ENCODE results near the gene CFAP410. TPM values are rescaled to one million over a fixed set of nuclear protein-coding genes. Genes with fewer than 3 reads are reported as not detected.

The CFAP410 gene
- total RNA-seq, 1 donor from 2014 or later: 14.2 TPM

DNA sequence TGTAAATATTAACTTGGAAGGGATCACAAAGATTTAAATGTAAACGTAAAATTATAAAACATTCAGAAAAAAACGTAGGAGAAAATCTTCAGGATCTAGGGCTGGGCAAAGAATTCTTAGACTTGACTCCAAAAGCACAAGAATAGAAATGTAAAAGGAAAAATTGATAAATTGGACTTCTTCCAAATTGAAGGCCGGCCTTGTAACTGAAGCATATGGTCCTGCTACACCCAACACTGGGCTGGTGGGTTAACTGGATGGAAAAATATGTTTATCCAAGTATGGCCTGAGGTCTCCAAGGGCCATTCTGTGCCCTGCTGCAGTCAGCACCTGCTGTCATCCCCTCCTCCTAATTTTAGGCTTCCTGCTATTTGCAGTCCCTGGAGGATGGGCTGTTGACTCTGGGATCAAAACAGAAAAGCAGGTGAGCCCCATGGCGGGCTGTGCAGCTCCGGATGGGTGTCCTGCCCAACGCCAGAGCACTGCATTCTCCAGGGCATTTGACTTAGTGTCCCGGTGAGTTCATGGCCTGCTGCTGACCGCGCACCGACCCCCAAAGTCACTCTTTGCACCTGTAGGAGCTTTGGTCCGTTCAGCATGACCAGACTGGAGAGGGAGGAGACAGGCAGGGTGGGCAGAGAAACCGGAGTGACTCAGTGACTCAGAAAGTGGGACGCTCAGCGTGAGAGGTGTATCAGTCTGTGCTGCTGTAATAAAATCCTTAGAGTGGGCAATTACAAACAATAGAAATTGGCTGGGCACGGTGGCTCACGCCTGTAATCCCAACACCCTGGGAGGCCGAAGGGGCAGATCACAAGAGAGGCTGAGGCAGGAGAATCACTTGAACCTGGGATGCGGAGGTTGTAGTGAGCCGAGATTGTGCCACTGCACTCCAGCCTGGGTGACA lies 59.6 kb downstream of the CFAP410 start:
- DNase-seq (ENCODE audit: low spot score): no peak
- Mint-ChIP-seq H3K4me1 (ENCODE audit: low read depth) (peaks cover 6% of the 10 kb centered on the region), H3K9me3 (ENCODE audit: low read depth) (peaks cover 6% of the 10 kb centered on the region), H3K27ac (ENCODE audit: unreplicated experiment) (no peak overlapping the region), H3K36me3 (ENCODE audit: low read depth) (no peaks in the 10 kb centered on the region), H3K4me3 (ENCODE audit: unreplicated experiment) (no peak overlapping the region), H3K27me3 (ENCODE audit: low read depth) (peaks cover 21% of the 10 kb centered on the region)
- TF ChIP-seq, protein P1, sequence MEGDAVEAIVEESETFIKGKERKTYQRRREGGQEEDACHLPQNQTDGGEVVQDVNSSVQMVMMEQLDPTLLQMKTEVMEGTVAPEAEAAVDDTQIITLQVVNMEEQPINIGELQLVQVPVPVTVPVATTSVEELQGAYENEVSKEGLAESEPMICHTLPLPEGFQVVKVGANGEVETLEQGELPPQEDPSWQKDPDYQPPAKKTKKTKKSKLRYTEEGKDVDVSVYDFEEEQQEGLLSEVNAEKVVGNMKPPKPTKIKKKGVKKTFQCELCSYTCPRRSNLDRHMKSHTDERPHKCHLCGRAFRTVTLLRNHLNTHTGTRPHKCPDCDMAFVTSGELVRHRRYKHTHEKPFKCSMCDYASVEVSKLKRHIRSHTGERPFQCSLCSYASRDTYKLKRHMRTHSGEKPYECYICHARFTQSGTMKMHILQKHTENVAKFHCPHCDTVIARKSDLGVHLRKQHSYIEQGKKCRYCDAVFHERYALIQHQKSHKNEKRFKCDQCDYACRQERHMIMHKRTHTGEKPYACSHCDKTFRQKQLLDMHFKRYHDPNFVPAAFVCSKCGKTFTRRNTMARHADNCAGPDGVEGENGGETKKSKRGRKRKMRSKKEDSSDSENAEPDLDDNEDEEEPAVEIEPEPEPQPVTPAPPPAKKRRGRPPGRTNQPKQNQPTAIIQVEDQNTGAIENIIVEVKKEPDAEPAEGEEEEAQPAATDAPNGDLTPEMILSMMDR (IDR thresholded peaks at IDR 0.05): no peak

Other genes starting within 250 kb of the CFAP410 start
- gene PWP2, start 232.0 kb downstream of the CFAP410 start, total RNA-seq: 0.36 to 2.5 TPM (median 1.9 TPM) in 3 replicates
- gene GATD3, start 205.7 kb downstream of the CFAP410 start, total RNA-seq: 4.4 to 9.5 TPM (median 4.5 TPM) in 3 replicates
- 1.3 to 5.2 TPM (median 5.1 TPM) in 3 replicates for gene ICOSLG, start 98.4 kb downstream of the CFAP410 start, total RNA-seq
- not detected in 3 replicates for gene DNMT3L, start 77.5 kb downstream of the CFAP410 start, total RNA-seq
- gene AIRE, start 53.5 kb downstream of the CFAP410 start, total RNA-seq: not detected in 3 replicates
- gene PFKL, start 39.3 kb downstream of the CFAP410 start, total RNA-seq: 112 to 129 TPM (median 129 TPM) in 3 replicates
- gene TRPM2, start 14.2 kb upstream of the CFAP410 start, total RNA-seq: 0.21 to 0.32 TPM in 2 of 3 replicates, not detected in the other
- 3.3 to 8.0 TPM (median 7.4 TPM) in 3 replicates for gene LRRC3, start 116.1 kb upstream of the CFAP410 start, total RNA-seq
- not detected in 3 replicates for gene KRTAP10-1, start 200.8 kb upstream of the CFAP410 start, total RNA-seq
- gene KRTAP10-2, start 212.1 kb upstream of the CFAP410 start, total RNA-seq: not detected in 3 replicates
- not detected in 3 replicates for gene KRTAP10-3, start 219.4 kb upstream of the CFAP410 start, total RNA-seq
- not detected in 3 replicates for gene KRTAP10-4, start 234.3 kb upstream of the CFAP410 start, total RNA-seq
- not detected in 3 replicates for gene KRTAP10-5, start 241.2 kb upstream of the CFAP410 start, total RNA-seq

Measured in chondrocyte (in vitro differentiated cells).